Muscle of leg (tissue), 11 donors: ENCODE results near the gene YPEL3. TPM values are rescaled to one million over a fixed set of nuclear protein-coding genes. Genes with fewer than 3 reads are reported as not detected.

Experiments used
- DNase-seq: peaks from one replicate; pipeline ENCODE4 v3.0.0; 2013
- H3K27ac ChIP-seq: one replicate; pipeline ENCODE4 v1.5.1; 2013; ENCODE audit warnings: mild to moderate bottlenecking, low read length, control low read depth
- H3K27me3 ChIP-seq: one replicate; pipeline ENCODE4 v1.6.1; 2013; ENCODE audit warnings: low read length; ENCODE audit not compliant: control insufficient read depth, insufficient read depth
- H3K36me3 ChIP-seq: one replicate; pipeline ENCODE4 v1.6.1; 2013; ENCODE audit warnings: low read length; ENCODE audit not compliant: control insufficient read depth, insufficient read depth
- H3K4me1 ChIP-seq: one replicate; pipeline ENCODE4 v1.6.1; 2013; ENCODE audit warnings: low read length; ENCODE audit not compliant: control insufficient read depth, insufficient read depth
- H3K4me3 ChIP-seq: one replicate; pipeline ENCODE4 v1.5.1; 2013; ENCODE audit warnings: low read length, control low read depth
- H3K9me3 ChIP-seq: replicated peaks from 2 replicates; pipeline ENCODE4 v1.6.1; 2013; ENCODE audit warnings: low read depth, low read length; ENCODE audit not compliant: control insufficient read depth
- WGBS: methylation state at CpG from one replicate; pipeline ENCODE4 v1.1.5; 2013; ENCODE audit warnings: missing lambda C conversion rate; ENCODE audit not compliant: insufficient coverage; 5-methylcytosine and 5-hydroxymethylcytosine counted together
- polyA plus RNA-seq, 8 donors: library from polyadenylated mRNA; unstranded; fragments of 120-200 nt; gene quantifications; one replicate each; pipeline versions ENCODE4 v1.2.1 to v1.2.3, GENCODE V29; 2013; ENCODE audit warnings: inconsistent platforms in 1 of 8, low replicate concordance in 1 of 8; ENCODE audit not compliant: insufficient read length in 8 of 8, insufficient read depth in 1 of 8
- total RNA-seq: library from RNA; stranded (reverse); fragments of 120-200 nt; gene quantifications from one replicate; pipeline ENCODE4 v1.2.4, GENCODE V29; 2013

Gene YPEL3
- total and polyA plus RNA-seq, 9 donors = 13.9 to 45.8 (median 27.8) TPM

DNA sequence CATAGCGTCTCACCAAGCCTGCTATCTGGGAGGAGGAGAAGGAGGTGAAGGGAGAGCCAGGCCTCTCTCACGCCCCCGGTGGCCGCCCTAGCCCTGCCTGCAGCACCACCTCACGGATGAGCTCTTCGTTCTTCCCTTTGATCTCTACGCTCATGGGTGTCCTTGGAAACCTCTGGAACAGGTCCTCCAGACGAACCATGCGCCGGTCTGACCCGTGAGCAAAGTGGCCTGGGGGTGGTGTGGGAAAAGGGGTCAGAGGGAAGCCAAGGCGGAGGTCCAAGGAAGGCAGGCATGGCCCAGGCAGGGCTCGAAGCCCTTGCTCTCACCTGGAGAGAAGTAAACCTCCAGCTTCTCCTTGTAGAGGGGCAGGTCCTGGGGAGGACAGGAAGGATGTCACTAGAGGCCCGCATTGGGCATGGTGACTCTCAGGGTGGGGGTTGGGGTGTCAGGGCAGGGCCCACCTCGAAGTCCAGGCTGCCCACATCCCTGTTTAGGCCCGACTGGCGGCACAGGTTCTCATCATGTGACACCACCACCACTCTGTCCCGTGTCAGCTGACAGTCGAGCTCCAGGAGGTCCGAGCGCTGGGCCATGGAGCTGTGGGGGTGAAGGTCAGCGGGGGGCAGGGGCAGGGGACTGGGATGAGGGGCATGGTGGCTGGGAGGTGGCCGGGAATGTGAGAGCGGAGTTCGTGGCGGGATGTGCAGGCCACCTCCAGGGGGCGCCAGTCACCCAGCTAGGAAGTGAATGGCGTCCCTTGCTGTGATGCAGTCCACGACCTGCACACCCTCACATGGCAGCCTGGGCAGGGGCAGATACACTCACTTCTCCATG is 16.4 kb upstream of the YPEL3 start:
- no peaks in the 10 kb centered on the region for H3K27me3 ChIP-seq
- no peak overlapping the region for H3K27ac ChIP-seq
- peaks cover 57% of the 10 kb centered on the region for H3K36me3 ChIP-seq
- H3K9me3 ChIP-seq = no peaks in the 10 kb centered on the region
- peaks cover 19% of the 10 kb centered on the region for H3K4me1 ChIP-seq
- WGBS = 63% methylated on average over 12 of the region's 29 CpGs
- DNase-seq = peak; percentile 46
- no peak overlapping the region for H3K4me3 ChIP-seq

DNA sequence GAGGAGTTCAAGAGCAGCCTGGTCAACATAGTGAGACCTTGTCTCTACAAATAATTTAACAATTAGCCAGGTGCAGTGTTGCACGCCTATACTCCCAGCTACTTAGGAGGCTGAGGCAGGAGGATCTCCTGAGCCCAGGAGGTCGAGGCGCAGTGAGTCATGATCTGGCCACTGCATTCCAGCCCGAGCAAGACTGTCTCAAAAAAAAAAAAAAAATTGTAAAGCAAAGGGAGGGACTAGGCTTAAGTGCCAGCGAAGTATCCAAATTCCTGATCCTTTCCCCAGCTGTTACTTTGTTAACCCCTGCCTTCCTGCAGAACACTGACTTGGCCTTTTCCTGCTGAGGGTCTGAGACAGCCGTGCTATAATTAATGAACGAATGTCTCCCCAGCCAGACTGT is 14.6 kb upstream of the YPEL3 start:
- peak overlapping the region; percentile 51 for H3K27ac ChIP-seq
- no peaks in the 10 kb centered on the region for H3K27me3 ChIP-seq
- WGBS = no CpG with 5 or more reads among the region's 7 CpGs
- peaks cover 19% of the 10 kb centered on the region for H3K4me1 ChIP-seq
- no peak overlapping the region for H3K4me3 ChIP-seq
- H3K36me3 ChIP-seq = peaks cover 42% of the 10 kb centered on the region
- DNase-seq = peak; percentile 83
- no peaks in the 10 kb centered on the region for H3K9me3 ChIP-seq

- 97% methylated on average over 4 of the region's 15 CpGs for WGBS
- Histone ChIP-seq H3K9me3 (no peaks in the 10 kb centered on the region), H3K4me1 (peaks cover 11% of the 10 kb centered on the region), H3K27ac (no peak overlapping the region), H3K36me3 (peaks cover 39% of the 10 kb centered on the region), H3K27me3 (no peaks in the 10 kb centered on the region), H3K4me3 (no peak overlapping the region)
- DNase-seq = no peak
Measured at GRCh38 chr16:30108059-30108850, 12.2 kb upstream of the YPEL3 start.

- no peak for DNase-seq
- Histone ChIP-seq H3K36me3 (peaks cover 28% of the 10 kb centered on the region), H3K9me3 (no peaks in the 10 kb centered on the region), H3K4me3 (no peak overlapping the region), H3K27me3 (no peaks in the 10 kb centered on the region), H3K4me1 (no peaks in the 10 kb centered on the region), H3K27ac (no peak overlapping the region)
- 90% methylated on average over 4 of the region's 6 CpGs for WGBS
Measured at GRCh38 chr16:30104492-30104891, 8.5 kb upstream of the YPEL3 start.

GRCh38 chr16:30104090-30104489 is 8.1 kb upstream of the YPEL3 start:
- Histone ChIP-seq H3K9me3 (no peaks in the 10 kb centered on the region), H3K4me1 (no peaks in the 10 kb centered on the region), H3K27me3 (no peaks in the 10 kb centered on the region), H3K4me3 (no peak overlapping the region), H3K27ac (no peak overlapping the region), H3K36me3 (peaks cover 25% of the 10 kb centered on the region)
- no peak for DNase-seq
- WGBS = 77% methylated on average over 4 of the region's 4 CpGs

GRCh38 chr16:30096862-30097563 is 1.0 kb upstream of the YPEL3 start:
- 91% methylated on average over 12 of the region's 18 CpGs for WGBS
- H3K4me3 ChIP-seq = peak overlapping the region; percentile 55
- peak overlapping the region; percentile 94 for H3K27ac ChIP-seq
- H3K36me3 ChIP-seq = peaks cover 11% of the 10 kb centered on the region
- no peaks in the 10 kb centered on the region for H3K27me3 ChIP-seq
- DNase-seq = no peak
- peaks cover 24% of the 10 kb centered on the region for H3K4me1 ChIP-seq
- peaks cover 16% of the 10 kb centered on the region for H3K9me3 ChIP-seq

DNA sequence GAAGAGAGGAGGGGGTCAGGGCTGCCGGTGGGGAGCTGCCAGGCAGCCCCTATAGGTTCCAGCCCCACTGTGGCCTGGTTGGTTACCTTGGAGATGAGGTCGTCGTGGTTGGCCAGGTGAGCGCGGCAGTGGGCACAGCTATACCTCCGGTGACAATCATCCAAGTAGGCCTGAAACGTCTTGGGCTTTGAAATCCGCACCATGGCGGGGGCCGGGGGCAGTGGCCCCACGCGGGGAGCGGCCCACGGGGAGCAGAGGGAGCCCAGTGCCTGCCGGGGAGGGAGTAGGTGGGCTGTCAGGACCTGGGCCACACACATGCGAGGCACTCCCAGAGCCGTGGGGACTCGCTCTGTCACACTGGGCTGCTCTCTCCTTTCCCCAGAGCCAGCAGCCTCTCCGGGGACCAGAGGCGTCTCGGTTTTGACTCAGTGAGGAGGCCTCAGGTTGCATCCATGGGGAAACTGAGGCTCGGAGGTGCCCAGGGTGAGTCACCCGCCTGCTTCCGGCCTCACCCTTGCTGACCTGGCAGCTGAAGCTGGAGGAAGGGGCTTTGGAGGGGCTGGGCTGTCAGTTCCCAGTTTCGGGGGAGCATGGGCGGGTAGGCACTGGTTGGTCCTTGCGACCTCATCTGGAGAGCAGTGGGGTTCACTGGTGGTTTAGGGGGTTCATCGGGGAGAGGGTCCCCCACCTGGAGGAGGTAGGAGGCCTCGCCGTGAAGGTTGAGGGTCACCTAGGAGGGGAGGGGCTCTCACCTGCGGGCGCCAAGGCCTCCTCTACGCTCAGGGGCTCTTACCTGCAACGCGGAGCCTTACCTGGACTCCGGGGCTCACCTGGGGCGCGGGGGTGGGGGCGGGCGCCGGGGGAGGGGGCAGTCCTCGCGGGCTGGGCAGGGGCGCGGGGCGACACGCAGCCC is 591 bp downstream of the YPEL3 start:
- Histone ChIP-seq H3K27ac (peak overlapping the region; percentile 77), H3K27me3 (no peaks in the 10 kb centered on the region), H3K4me1 (peaks cover 37% of the 10 kb centered on the region), H3K9me3 (peaks cover 16% of the 10 kb centered on the region), H3K4me3 (peak overlapping the region; percentile 53), H3K36me3 (peaks cover 11% of the 10 kb centered on the region)
- 28% methylated on average over 36 of the region's 47 CpGs for WGBS
- peak; percentile 40 for DNase-seq

DNA sequence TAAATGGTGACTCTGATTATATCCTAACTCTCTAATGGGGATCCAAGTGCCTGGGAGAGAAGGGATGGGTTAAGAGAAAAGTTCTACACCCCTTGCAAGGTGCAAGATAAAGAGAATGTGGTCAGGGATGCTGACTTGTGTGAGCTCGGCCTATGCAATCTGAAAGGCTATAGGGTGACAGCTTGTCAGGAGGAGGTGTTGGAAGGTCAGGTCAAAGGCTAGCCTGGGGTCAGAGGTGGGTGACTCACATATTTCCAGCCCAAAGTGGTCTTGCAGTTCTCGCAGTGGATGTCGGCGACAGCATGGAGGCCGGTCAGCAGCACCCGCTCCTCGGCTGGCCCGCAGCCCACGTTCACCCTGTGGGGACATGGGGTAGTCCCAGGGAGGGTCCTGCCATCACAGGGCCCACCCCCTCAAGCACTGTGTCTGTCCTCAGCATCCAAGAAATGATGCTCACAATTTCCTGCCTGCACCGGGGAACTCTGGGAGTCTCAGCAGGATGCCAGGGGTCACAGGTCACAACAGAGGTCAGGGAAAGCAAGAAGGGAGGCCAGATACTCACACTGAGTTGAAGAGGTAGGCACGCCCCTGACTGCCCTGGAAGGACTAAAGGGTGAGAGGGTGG is 1.4 kb downstream of the YPEL3 start:
- Histone ChIP-seq H3K9me3 (peaks cover 16% of the 10 kb centered on the region), H3K27me3 (no peaks in the 10 kb centered on the region), H3K36me3 (peaks cover 11% of the 10 kb centered on the region), H3K27ac (peak overlapping the region; percentile 77), H3K4me1 (peaks cover 38% of the 10 kb centered on the region), H3K4me3 (no peak overlapping the region)
- 73% methylated on average over 10 of the region's 11 CpGs for whole genome bisulfite sequencing
- no peak for DNase-seq

DNA sequence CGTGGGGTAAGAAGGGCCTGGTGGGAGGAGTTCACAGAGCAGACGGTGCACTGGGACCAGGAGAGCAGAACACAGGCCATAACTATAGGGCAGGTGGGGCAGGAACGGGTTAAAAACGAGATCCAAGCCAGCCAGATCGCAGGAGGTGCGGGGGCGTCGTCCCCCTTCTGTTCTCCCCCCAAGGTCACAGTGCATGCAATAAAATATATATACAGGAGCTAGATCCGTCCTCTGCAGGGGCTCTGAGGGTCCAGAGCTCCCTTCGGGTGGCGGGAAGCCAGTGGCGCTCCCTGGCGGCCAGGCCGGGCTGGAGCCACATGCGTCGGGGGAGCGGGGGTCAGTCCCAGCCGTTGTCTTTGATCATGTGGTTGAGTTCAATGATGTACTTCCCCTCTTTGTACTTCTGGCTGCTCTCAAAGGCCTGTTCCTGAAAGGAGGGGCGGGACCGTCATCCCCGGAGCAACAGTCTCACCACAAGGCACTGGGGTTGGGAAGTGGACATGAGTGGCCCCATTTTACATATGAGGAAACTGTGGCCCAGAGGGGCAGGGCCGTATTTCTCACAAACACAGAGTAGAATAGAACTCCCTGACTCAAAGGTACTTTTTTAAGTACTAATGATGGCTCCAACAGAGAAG is 3.5 kb downstream of the YPEL3 start:
- 5% methylated on average over 4 of the region's 22 CpGs for WGBS
- peaks cover 11% of the 10 kb centered on the region for H3K36me3 ChIP-seq
- H3K4me3 ChIP-seq = peak overlapping the region; percentile 63
- H3K9me3 ChIP-seq = peaks cover 10% of the 10 kb centered on the region
- H3K4me1 ChIP-seq = peaks cover 38% of the 10 kb centered on the region
- no peaks in the 10 kb centered on the region for H3K27me3 ChIP-seq
- peak overlapping the region; percentile 88 for H3K27ac ChIP-seq
- DNase-seq = peak; percentile 86
